ENCODE measurements around the gene RFFL.

RFFL gene

DNA sequence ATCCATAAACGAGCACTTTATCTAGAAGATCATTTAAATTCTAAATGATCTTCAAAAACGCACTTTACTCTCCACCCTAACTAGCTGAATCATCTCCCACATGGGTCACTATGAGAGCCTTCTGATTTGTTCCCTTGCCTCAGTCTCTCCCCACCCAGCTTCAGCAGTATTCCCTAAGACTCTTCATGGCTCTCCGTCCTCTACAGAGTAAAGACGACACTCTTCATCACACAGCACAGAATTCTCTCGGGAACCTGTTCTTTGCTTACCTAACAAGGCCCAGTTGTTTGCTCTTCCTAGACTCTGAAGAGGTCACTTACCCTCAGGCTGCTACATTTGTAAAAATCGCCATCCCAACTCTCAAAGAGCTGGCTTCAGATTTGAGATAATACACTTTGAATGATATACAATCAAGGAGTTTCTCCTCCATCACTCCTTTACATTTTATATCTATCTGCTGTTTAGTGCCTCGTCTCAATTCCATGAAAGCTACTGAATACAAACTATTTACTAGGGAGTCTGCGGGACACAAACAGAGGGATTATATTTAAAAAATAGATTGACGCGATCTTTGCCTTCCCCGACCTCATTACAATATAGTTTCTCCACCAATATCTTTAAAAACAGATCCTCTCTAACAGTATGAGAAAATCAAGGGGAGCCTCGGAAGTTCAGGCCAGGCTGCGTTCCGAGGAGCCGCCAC, 83.7 kb downstream of the RFFL start:
- DNase-seq (ENCODE audit: extremely low read depth in 1 of 2, low read depth in 1 of 2) = no peak

DNA sequence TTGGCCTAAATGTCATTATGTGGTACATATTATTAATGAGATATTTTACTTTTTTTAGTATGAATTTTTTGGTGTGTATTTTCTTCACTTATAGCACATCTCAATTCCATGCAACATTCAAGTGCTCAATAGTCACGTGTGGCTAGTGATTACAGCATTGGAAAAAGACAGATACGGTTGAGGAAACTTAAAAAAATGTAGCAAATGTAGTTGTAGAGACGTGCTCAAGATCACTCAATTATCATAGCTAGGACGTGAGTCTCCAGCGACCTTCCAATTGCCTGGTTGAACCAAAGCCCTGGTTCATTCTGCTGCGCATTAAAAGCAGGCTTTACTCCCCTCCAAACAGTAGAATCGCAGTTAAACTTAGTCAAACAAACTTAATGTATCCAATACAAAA, 84.4 kb downstream of the RFFL start:
- no peak for DNase-seq (ENCODE audit: extremely low read depth in 1 of 2, low read depth in 1 of 2)

DNA sequence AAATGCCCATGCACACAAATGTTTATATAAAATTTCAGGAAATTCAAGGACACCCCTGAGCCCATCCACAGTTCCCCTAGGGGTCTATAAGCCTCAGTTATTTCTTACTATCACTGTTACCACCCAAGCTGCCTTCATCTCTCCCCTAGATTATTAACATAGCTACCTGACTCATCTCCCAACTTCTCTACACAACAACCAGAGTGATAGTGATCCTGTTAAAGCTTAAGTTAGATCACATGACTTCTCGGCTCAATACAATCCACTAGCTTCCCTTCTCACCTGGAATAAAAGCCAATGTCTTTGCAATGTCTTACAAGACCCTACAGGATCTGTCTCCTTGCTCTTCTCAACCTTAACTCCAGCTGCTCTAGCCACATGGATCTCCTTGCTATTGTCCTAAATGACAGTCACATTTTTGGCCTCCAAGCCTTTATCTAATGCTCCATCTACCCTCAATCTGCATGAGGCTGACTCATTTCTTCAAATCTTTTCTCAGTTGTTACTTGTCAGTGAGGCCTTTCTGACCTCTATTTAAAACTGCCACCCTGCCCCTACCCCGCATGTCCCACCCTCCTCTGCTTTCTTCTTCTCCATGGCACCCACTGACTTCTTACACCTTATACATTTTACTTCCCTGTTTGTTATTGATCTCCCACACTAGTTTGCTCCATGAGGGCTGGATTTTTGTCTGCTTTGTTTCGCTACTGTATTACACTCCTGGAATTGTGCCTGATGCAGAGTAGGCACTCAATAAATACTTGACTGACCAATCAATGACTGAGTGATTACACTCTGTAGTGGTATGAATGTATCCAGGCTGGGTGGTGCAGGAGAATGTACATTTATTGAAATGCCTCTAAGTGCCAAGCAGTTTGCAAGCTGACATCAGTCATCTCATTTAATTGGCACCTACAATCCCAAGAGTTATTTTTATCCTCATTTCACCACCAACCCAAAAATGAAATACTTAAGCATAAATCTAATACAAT, 88.4 kb downstream of the RFFL start:
- DNase-seq (ENCODE audit: extremely low read depth in 1 of 2, low read depth in 1 of 2) = no peak

DNA sequence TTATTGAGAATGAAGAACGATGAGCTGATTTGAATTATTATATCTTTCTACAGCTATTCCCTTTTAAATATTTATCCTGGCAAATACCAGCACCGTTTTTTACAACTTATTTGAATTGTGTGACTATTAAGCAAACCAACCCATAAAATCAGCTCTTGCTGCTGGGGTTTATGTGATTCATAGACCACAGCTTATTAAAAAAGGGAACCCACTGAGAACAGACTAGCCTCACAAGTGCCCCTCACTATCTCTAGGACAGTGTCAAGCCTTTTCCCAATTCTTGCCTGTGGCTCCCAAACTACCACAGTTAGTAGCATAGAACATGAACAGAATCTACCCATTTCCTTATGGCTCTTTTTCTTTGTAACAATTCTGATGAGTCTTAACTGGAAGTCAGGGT, 89.3 kb downstream of the RFFL start:
- no peak for DNase-seq (ENCODE audit: extremely low read depth in 1 of 2, low read depth in 1 of 2)

DNA sequence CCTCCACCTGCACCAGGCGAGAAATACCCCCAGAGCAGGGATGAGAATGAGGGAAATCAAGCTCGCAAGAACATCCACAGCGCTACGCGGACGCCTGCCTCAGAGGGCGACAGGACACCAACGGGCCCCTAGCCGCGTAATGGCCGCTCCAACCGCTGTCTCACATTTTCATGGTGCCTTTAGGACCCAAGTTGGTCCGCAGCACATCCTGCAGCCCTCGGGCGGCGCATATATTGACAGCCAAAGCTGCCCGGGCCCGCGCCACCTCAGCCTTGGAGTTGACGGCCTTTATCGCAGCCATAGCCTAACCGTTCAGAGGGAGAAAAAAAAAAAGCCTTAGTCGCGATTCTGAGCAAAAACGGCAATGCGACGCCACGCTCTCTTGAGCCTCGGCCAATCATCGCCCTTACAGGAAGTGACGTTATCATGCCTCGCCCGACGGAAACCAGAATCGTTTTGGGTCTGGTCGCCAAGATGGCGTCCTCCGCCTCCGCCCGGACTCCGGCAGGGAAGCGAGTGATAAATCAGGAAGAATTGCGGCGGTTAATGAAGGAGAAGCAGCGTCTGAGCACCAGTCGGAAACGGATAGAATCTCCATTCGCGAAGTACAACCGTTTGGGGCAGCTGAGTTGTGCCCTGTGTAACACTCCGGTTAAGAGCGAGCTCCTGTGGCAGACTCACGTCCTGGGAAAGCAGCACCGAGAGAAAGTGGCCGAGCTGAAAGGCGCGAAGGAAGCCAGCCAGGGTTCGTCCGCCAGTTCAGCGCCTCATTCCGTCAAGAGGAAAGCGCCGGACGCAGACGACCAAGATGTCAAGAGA, 102.2 kb downstream of the RFFL start, which contains the start of the genes CCT6B and ZNF830:
Gene CCT6B (minus strand): TSS at position 368 of the 819 bp plus-strand sequence. CDS start 67 bp downstream, at position 301.
Gene ZNF830 (plus strand): TSS at position 448 of the 819 bp plus-strand sequence. CDS start 27 bp downstream, at position 475.
- DNase-seq (ENCODE audit: extremely low read depth in 1 of 2, low read depth in 1 of 2) = peak; percentile 80 to 82

DNA sequence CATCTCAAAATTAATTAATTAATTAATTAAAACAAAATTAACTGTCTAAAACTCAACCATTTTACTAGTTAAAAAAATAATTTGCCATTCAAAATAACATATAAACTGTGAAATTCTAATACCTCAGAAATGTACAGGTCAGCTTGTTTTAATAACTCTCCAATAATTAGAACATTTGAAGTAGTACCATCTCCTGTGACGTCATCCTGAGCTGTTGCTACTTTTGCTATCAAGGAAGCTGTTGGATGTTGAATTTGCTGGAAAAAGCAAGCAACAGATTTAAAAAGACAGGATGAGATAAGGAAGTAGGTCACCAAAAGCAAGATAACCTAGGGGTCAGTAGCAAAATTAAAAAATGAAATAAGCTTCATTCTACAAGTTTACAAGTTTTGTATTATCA, 105.1 kb downstream of the RFFL start:
- no peak for DNase-seq (ENCODE audit: extremely low read depth in 1 of 2, low read depth in 1 of 2)
